Retina (tissue), 1 donor: ENCODE measurements around the gene GFPT1.
A peak's percentile ranks its signal among the peaks of the same experiment; 100 is the strongest.
"Not testable (repeated sequence)": the region's sequence is repeated elsewhere in the genome, so short reads cannot be mapped to it uniquely, and the experiment has no call there.

Source experiments
- DNase-seq: peaks from one replicate; pipeline ENCODE4 v3.0.0-alpha.2; 2016

The GFPT1 gene

GRCh38 chr2:69386789-69387734 lies at the start of gene GFPT1:
GFPT1 (minus strand) TSS chr2:69387227; CDS start chr2:69387071, 156 bp downstream.
- peak; percentile 94 for DNase-seq

DNA sequence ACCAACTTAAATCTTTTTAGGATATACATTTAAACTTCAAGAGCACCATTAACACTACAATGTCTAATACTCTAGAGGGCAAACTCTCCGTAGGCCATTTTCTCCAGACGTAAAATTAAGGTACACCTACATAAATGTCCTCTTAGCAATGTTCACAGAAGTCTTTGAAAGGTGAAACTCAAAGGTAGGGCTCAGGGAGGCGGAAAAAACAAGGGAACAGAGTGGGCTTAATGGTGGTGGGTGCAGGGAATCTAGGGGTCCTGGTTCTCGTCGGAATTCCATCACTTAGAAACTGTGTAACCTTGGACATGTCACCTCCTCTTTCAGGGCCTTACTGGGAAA lies 49.5 kb upstream of the GFPT1 start:
- DNase-seq: no peak

GRCh38 chr2:69434753-69435152 lies 47.7 kb upstream of the GFPT1 start:
- no peak for DNase-seq

- no peak for DNase-seq
Observed at GRCh38 chr2:69429491-69430183, 42.6 kb upstream of the GFPT1 start.

GRCh38 chr2:69428981-69429380 lies 42.0 kb upstream of the GFPT1 start:
- no peak for DNase-seq

GRCh38 chr2:69424419-69424818 lies 37.4 kb upstream of the GFPT1 start:
- no peak for DNase-seq

DNA sequence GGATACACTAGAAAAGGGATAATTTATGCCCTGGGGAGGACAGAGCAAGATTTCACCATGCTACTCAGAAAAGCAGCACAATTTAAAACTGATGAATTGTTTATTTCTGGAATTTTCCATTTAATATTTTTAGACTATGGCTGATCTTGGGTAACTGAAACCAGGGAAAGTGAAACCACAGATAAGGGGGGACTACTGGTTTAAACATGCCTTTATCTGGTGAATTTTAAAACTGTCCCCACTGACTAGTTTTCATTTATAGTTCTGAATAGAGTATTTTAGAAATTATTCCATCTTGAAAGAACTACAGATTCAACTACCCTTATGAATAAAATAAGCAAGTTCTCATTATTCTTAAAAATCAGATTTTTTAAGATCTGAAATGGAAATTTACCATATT lies 35.2 kb upstream of the GFPT1 start:
- DNase-seq: no peak

DNA sequence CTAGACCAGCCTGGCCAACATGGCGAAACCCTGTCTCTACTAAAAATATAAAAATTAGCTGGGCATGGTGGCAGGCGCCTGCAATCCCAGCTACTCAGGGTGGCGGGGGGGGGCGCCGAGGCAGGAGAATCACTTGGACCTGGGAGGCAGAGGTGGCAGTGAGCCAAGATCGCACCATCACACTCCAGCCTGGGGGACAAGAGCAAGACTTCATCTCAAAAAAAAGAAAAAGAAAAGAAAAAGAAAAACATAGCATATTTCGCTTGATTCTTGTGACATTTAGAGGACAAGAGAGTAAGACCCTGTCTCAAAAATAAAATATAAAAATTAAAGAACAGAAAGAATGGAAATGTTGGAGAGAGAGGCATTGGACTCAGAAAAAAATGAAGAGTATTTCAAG lies 32.1 kb upstream of the GFPT1 start:
- DNase-seq: not testable (repeated sequence)

GRCh38 chr2:69416147-69416546 lies 29.1 kb upstream of the GFPT1 start:
- DNase-seq: no peak

- DNase-seq: no peak
Observed at GRCh38 chr2:69411120-69411519, 24.1 kb upstream of the GFPT1 start.

- DNase-seq: no peak
Observed at GRCh38 chr2:69405306-69405705, 18.3 kb upstream of the GFPT1 start.

DNA sequence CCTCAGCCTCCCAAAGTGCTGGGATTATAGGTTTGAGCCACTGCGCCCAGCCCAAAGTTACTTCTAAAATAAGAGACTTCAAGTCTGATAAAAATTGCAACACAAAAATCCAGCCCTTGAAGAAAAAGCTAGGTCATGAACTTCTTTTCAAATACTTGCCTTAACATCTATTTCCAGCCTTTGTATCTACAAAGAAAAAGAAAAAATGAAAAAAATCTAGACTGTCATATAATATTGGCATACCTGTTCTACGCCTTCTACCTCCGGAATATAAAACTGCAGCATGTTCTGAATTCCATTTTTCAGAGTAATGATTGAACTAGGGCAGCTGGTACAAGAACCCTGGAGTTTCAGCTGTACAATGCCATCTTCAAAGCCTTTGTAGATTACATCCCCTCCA lies 13.1 kb upstream of the GFPT1 start:
- DNase-seq: no peak

DNA sequence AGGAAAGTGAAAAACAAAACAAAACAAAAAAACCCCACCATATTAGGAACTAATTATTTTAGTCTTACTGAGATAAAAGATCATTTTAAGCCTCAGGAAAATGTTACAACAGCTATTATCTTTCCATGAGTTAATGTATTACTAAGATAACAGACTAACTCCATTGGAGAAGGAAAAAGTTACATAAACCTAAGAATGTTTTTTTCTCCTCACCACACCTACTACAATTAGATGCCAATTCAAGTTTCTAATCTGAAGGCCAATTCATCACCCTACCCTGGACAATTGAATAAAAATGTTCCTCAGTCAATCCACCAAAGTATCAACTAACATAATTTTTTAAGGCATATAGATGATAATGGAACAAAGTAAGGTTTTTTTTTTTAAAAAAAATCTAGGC lies 10.2 kb upstream of the GFPT1 start:
- DNase-seq: no peak

DNA sequence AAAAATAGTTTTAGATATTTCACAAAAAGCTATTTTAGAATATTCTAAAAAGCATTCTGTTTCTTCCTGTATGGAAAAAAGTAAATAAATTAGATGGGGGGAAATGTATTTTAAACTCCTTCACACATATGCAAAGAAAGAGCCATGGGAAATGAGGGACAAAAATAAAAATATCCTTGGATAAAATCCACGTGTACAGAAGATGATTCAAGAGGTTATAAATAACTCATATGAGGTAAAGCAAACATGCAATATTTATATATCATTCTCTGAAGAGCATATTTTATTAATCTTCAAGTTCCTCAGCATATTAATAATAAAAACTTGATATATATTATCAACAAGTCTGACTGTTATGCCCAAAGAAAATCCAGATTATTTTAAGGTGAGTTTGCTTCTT lies 8.8 kb upstream of the GFPT1 start:
- DNase-seq: no peak

- DNase-seq: no peak
Observed at GRCh38 chr2:69393963-69394362, 6.9 kb upstream of the GFPT1 start.

DNA sequence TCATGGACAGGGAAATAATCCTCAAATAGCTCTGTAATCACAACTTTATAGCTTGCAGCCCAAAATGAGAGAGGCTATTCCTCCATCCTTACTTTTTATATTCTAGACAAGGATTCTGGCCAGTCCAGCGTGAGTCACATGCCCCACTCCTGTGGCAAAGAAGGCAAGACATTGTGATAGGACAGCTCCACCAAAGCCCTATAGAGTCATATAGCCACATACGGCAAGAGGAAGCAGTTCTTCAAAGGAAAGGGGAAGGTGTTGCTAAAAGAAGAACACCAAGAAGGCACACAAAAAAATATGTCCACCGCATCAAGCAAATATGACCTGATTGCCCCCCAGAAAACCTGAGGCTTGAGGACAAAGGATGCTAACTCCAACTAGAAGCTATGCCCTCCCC lies 3.4 kb upstream of the GFPT1 start:
- DNase-seq: no peak

- no peak for DNase-seq
Observed at GRCh38 chr2:69390001-69390400, 3.0 kb upstream of the GFPT1 start.

GRCh38 chr2:69389271-69389670 lies 2.2 kb upstream of the GFPT1 start:
- DNase-seq: no peak

GRCh38 chr2:69387770-69388481 lies 899 bp upstream of the GFPT1 start:
- no peak for DNase-seq

DNA sequence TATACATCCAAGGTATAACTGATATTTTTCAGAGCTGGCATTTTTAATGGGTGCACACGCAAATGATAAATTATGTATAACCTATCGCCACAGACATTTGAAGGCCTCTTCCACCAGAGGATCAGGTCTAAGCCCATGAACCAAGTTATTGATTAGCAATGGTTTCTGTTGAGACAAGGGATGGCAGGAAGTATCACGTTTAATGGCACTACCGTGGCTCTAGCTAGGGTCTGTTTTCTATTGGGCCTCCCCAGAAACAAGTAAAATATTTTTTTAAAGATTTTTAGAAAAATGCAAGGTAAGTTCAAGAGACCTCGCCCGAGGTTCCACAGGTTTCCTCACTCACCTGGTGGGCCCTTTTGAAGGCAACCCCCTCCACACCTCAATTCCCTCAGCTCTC lies 667 bp downstream of the GFPT1 start:
- peak; percentile 43 for DNase-seq

GRCh38 chr2:69385443-69386151 lies 1.4 kb downstream of the GFPT1 start:
- DNase-seq: no peak

- DNase-seq: no peak
Observed at GRCh38 chr2:69384618-69385081, 2.4 kb downstream of the GFPT1 start.
